Chondrocyte (in vitro differentiated cells): ENCODE measurements around the gene SMCR8. TPM values are rescaled to one million over a fixed set of nuclear protein-coding genes. Genes with fewer than 3 reads are reported as not detected.
"Not testable (repeated sequence)": the region's sequence is repeated elsewhere in the genome, so short reads cannot be mapped to it uniquely, and the experiment has no call there.

Experiments
- DNase-seq: peaks from one replicate; pipeline ENCODE4 v3.0.0; 2021; ENCODE audit warnings: mixed read lengths, low spot score
- H3K27ac Mint-ChIP-seq: one replicate; pipeline ENCODE4 v1.8.0; 2021; ENCODE audit warnings: mild to moderate bottlenecking, moderate library complexity, mixed read lengths; ENCODE audit not compliant: unreplicated experiment
- H3K27me3 Mint-ChIP-seq: 2 replicates; pipeline ENCODE4 v1.8.0; 2021; ENCODE audit warnings: low read depth, mixed read lengths
- H3K36me3 Mint-ChIP-seq: 2 replicates; pipeline ENCODE4 v1.8.0; 2021; ENCODE audit warnings: low read depth, mixed read lengths
- H3K4me1 Mint-ChIP-seq: 2 replicates; pipeline ENCODE4 v1.8.0; 2021; ENCODE audit warnings: low read depth, mild to moderate bottlenecking, mixed read lengths
- H3K4me3 Mint-ChIP-seq: one replicate; pipeline ENCODE4 v1.8.0; 2021; ENCODE audit warnings: mild to moderate bottlenecking, moderate library complexity, mixed read lengths; ENCODE audit not compliant: unreplicated experiment
- H3K9me3 Mint-ChIP-seq: 2 replicates; pipeline ENCODE4 v1.8.0; 2021; ENCODE audit warnings: low read depth, mixed read lengths
- CTCF ChIP-seq: fragments of 200-600 bp; sonication (generic); IDR thresholded peaks from 2 replicates; pipeline ENCODE4 v1.5.0; 2021; ENCODE audit warnings: antibody characterized with exemption, mild to moderate bottlenecking, moderate library complexity
- total RNA-seq: library from RNA; stranded (reverse); gene quantifications from 3 replicates; pipeline ENCODE4 v1.2.1, GENCODE V29; 2021

The SMCR8 gene
- total RNA-seq, 1 donor from 2014 or later, result 16.1 TPM

GRCh38 chr17:18285296-18285695, 29.8 kb upstream of the SMCR8 start:
- no peak for DNase-seq
- H3K4me3 Mint-ChIP-seq, result no peak overlapping the region
- peaks cover 53% of the 10 kb centered on the region for H3K36me3 Mint-ChIP-seq
- no peaks in the 10 kb centered on the region for H3K4me1 Mint-ChIP-seq
- H3K9me3 Mint-ChIP-seq, result no peaks in the 10 kb centered on the region
- H3K27me3 Mint-ChIP-seq, result no peaks in the 10 kb centered on the region
- no peak for TF ChIP-seq CTCF
- no peak overlapping the region for H3K27ac Mint-ChIP-seq

- Mint-ChIP-seq H3K27me3 (no peaks in the 10 kb centered on the region), H3K27ac (no peak overlapping the region), H3K36me3 (peaks cover 41% of the 10 kb centered on the region), H3K9me3 (no peaks in the 10 kb centered on the region), H3K4me3 (no peak overlapping the region), H3K4me1 (no peaks in the 10 kb centered on the region)
- no peak for DNase-seq
- TF ChIP-seq CTCF, result no peak
These were observed 23.2 kb upstream of the SMCR8 start for GRCh38 chr17:18291718-18292540.

GRCh38 chr17:18298061-18298460, 17.0 kb upstream of the SMCR8 start:
- H3K9me3 Mint-ChIP-seq, H3K4me3 Mint-ChIP-seq, DNase-seq, H3K27ac Mint-ChIP-seq, H3K4me1 Mint-ChIP-seq, H3K27me3 Mint-ChIP-seq: not testable (repeated sequence)
- peaks cover 30% of the 10 kb centered on the region for H3K36me3 Mint-ChIP-seq

GRCh38 chr17:18300725-18301480, 14.2 kb upstream of the SMCR8 start:
- TF ChIP-seq CTCF, result no peak
- H3K27me3 Mint-ChIP-seq, result no peaks in the 10 kb centered on the region
- H3K27ac Mint-ChIP-seq, result no peak overlapping the region
- no peaks in the 10 kb centered on the region for H3K4me1 Mint-ChIP-seq
- no peak for DNase-seq
- H3K36me3 Mint-ChIP-seq, result peaks cover 33% of the 10 kb centered on the region
- H3K9me3 Mint-ChIP-seq, result no peaks in the 10 kb centered on the region
- H3K4me3 Mint-ChIP-seq, result no peak overlapping the region

- not testable (repeated sequence) for H3K4me3 Mint-ChIP-seq, H3K9me3 Mint-ChIP-seq, H3K4me1 Mint-ChIP-seq, DNase-seq, H3K27ac Mint-ChIP-seq, H3K27me3 Mint-ChIP-seq
- H3K36me3 Mint-ChIP-seq, result peaks cover 34% of the 10 kb centered on the region
These were observed 11.9 kb upstream of the SMCR8 start for GRCh38 chr17:18303206-18303605.

GRCh38 chr17:18309202-18309601, 5.9 kb upstream of the SMCR8 start:
- DNase-seq, result no peak
- Mint-ChIP-seq H3K27me3 (no peaks in the 10 kb centered on the region), H3K4me3 (no peak overlapping the region), H3K27ac (no peak overlapping the region), H3K9me3 (no peaks in the 10 kb centered on the region), H3K4me1 (peaks cover 31% of the 10 kb centered on the region), H3K36me3 (peaks cover 13% of the 10 kb centered on the region)
- no peak for TF ChIP-seq CTCF
